ENCODE results near the gene IGHMBP2. TPM values are rescaled to one million over a fixed set of nuclear protein-coding genes. Genes with fewer than 3 reads are reported as not detected.

The IGHMBP2 gene
- total and polyA plus RNA-seq, 2 of the 8 experiments (the other 6 are each of a cell fraction or from before 2014, with no cell fraction given): 8.4 to 17.6 TPM

DNA sequence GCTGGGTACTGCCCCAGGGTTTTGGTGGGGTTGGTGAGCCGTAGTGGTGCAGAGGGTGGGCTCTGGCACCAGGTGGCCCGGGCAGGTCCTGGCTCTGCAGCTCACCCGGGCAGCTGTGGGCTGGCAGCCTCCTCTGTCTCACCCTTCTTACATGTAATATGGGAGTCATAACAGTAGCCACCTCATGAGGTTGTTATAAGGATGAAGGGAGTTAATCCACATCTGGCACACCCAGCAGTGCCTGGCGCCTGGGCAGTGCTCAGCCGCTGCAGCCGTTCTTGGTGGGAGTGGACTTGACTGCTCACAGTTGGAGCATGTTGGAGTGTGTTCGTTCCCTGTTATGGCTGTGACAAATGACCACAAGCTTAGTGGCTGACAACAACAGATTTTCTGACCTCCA is 28.7 kb downstream of the IGHMBP2 start (continued):
- TF ChIP-seq CHD7 (IDR thresholded peaks at IDR 0.05; ENCODE audit: insufficient replicate concordance, low read length): no peak
- TF ChIP-seq SRF (IDR thresholded peaks at IDR 0.05; ENCODE audit: low read depth, low read length): no peak
- TF ChIP-seq, protein P1, sequence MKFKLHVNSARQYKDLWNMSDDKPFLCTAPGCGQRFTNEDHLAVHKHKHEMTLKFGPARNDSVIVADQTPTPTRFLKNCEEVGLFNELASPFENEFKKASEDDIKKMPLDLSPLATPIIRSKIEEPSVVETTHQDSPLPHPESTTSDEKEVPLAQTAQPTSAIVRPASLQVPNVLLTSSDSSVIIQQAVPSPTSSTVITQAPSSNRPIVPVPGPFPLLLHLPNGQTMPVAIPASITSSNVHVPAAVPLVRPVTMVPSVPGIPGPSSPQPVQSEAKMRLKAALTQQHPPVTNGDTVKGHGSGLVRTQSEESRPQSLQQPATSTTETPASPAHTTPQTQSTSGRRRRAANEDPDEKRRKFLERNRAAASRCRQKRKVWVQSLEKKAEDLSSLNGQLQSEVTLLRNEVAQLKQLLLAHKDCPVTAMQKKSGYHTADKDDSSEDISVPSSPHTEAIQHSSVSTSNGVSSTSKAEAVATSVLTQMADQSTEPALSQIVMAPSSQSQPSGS (IDR thresholded peaks at IDR 0.05; ENCODE audit: low read length): no peak
- no peak for TF ChIP-seq POLR2AphosphoS5 (IDR thresholded peaks at IDR 0.05; ENCODE audit: low read depth, low read length)

Data from H1 (cell line).